Smooth muscle cell (in vitro differentiated cells): Measurements from ENCODE around the gene NTM. TPM values are rescaled to one million over a fixed set of nuclear protein-coding genes. Genes with fewer than 3 reads are reported as not detected.

Experiments used
- DNase-seq: peaks from one replicate; lab custom pipeline; 2025; ENCODE audit not compliant: unreplicated experiment; lab: John Stamatoyannopoulos, UW
- H2AFZ ChIP-seq: fragments of 200-600 bp; sonication (generic); 2 replicates; pipeline ENCODE4 v1.6.0; 2016; ENCODE audit warnings: antibody characterized with exemption, low read depth, mild to moderate bottlenecking
- H3F3A ChIP-seq: fragments of 200-600 bp; sonication (generic); 2 replicates; pipeline ENCODE4 v1.6.0; 2017; ENCODE audit warnings: antibody characterized with exemption, low read depth
- H3K27ac ChIP-seq: fragments of 200-600 bp; sonication (generic); 2 replicates; pipeline ENCODE4 v1.5.1; 2016; ENCODE audit warnings: low read depth, mild to moderate bottlenecking
- H3K27me3 ChIP-seq: fragments of 200-600 bp; sonication (generic); 2 replicates; pipeline ENCODE4 v1.6.1; 2016; ENCODE audit warnings: low read depth, mild to moderate bottlenecking
- H3K36me3 ChIP-seq: fragments of 200-600 bp; sonication (generic); 2 replicates; pipeline ENCODE4 v1.5.1; 2016; ENCODE audit warnings: low read depth
- H3K4me1 ChIP-seq: fragments of 200-600 bp; sonication (generic); 2 replicates; pipeline ENCODE4 v1.5.1; 2016; ENCODE audit warnings: low read depth
- H3K4me2 ChIP-seq: fragments of 200-600 bp; sonication (generic); 2 replicates; pipeline ENCODE4 v1.6.0; 2016; ENCODE audit warnings: mild to moderate bottlenecking
- H3K4me3 ChIP-seq: fragments of 200-600 bp; sonication (generic); 2 replicates; pipeline ENCODE4 v1.5.1; 2016; ENCODE audit warnings: mild to moderate bottlenecking
- H3K79me2 ChIP-seq: fragments of 200-600 bp; sonication (generic); 2 replicates; pipeline ENCODE4 v1.6.0; 2016; ENCODE audit warnings: low read depth, mild to moderate bottlenecking
- H3K9ac ChIP-seq: fragments of 200-600 bp; sonication (generic); 2 replicates; pipeline ENCODE4 v1.6.0; 2016; ENCODE audit warnings: low read depth
- H3K9me3 ChIP-seq: fragments of 200-600 bp; sonication (generic); replicated peaks from 2 replicates; pipeline ENCODE4 v1.5.1; 2016; ENCODE audit warnings: low read depth
- H4K20me1 ChIP-seq: fragments of 200-600 bp; sonication (generic); 2 replicates; pipeline ENCODE4 v1.6.0; 2016; ENCODE audit warnings: low read depth
- WGBS: methylation state at CpG from one replicate; pipeline ENCODE4 v1.1.7; 2016; ENCODE audit warnings: low lambda C conversion rate; 5-methylcytosine and 5-hydroxymethylcytosine counted together
- polyA plus RNA-seq: library from polyadenylated mRNA; unstranded; fragments of >200 nt; fragmentation: Nextera tagmentation; extraction: Ambion mirVana; gene quantifications from 2 replicates; pipeline ENCODE4 v1.2.1, GENCODE V29; 2016
- total RNA-seq: library from RNA; depleted of rRNA; stranded (reverse); fragments of >200 nt; gene quantifications from 2 replicates; pipeline ENCODE4 v1.2.3, GENCODE V29; 2014
- TF ChIP-seq, protein P1 (sequence below): fragments of 200-600 bp; sonication (generic); IDR thresholded peaks from 2 replicates; pipeline ENCODE4 v1.5.1; 2017; ENCODE audit warnings: borderline replicate concordance, mild to moderate bottlenecking, antibody characterized with exemption; ENCODE audit not compliant: insufficient read depth, poor library complexity, severe bottlenecking

NTM gene
- total and polyA plus RNA-seq, 2 experiments from 2014 or later: 68.9 to 123 TPM

DNA sequence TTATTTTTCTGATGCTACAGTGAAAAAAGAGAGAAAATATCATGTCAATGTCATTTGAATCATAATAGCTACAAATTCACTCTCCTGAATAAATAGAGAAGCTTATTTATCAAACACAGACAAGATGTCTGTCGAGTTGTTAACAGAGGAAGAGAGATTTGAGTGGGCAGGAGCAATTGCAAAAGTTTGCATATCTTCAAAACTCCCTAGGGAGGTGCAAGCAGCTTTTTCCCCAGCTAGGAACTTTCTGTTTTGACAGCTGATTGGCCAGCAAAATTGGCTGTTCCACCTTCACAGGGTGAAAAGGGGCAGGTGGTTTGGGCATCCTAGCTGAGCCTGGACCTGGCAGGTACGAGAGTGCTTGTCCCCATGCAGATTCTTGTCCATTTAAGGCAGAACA is 98.2 kb downstream of the NTM start:
- no peak overlapping the region for H3K4me2 ChIP-seq
- no peaks in the 10 kb centered on the region for H3F3A ChIP-seq
- H3K4me3 ChIP-seq: no peak overlapping the region
- H3K79me2 ChIP-seq: no peaks in the 10 kb centered on the region
- no peak overlapping the region for H2AFZ ChIP-seq
- H3K9me3 ChIP-seq: no peaks in the 10 kb centered on the region
- no peak for DNase-seq
- H3K27ac ChIP-seq: no peak overlapping the region
- no peak overlapping the region for H3K9ac ChIP-seq
- H3K36me3 ChIP-seq: no peaks in the 10 kb centered on the region
- WGBS: 61% methylated on average over 2 of the region's 2 CpGs
- H4K20me1 ChIP-seq: no peaks in the 10 kb centered on the region
- H3K27me3 ChIP-seq: peaks cover 37% of the 10 kb centered on the region
- TF ChIP-seq, protein P1, sequence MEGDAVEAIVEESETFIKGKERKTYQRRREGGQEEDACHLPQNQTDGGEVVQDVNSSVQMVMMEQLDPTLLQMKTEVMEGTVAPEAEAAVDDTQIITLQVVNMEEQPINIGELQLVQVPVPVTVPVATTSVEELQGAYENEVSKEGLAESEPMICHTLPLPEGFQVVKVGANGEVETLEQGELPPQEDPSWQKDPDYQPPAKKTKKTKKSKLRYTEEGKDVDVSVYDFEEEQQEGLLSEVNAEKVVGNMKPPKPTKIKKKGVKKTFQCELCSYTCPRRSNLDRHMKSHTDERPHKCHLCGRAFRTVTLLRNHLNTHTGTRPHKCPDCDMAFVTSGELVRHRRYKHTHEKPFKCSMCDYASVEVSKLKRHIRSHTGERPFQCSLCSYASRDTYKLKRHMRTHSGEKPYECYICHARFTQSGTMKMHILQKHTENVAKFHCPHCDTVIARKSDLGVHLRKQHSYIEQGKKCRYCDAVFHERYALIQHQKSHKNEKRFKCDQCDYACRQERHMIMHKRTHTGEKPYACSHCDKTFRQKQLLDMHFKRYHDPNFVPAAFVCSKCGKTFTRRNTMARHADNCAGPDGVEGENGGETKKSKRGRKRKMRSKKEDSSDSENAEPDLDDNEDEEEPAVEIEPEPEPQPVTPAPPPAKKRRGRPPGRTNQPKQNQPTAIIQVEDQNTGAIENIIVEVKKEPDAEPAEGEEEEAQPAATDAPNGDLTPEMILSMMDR: no peak
- peaks cover 16% of the 10 kb centered on the region for H3K4me1 ChIP-seq

DNA sequence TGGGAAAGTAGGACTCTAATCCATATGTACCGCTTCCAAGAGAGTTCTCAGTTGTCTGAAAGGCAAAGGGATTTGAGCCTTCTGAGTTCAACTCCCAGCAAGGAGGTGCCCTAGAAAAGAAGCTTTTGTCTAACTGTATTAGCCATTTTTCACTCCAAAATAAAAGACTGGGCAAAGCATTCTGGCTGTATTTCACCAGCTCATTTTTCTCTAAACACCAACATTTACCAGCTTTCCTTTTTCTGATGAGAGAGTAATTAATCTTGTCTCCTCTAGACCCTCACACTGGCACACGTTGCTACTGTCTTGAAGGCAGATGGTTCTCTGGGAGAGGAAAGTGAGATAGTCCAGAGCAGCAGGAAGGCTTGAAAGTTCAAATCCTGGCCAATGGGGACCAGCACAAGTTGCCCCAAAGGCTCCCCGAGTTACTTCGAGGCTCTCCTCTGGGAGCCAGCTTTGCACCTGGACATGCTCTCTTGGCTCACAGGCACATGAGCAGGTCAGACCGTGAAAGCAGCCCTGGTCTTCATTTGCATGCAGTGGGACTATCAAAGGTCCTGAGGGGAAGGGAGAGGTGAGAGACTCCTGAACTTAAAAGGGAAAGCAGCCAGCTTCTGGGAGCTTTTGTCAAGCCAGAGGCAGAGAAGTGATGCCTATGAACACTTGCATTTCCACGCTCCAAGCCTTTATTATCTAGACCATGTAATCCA is 100.0 kb downstream of the NTM start:
- Histone ChIP-seq H3K27ac (no peak overlapping the region), H3K9me3 (no peaks in the 10 kb centered on the region), H3K36me3 (no peaks in the 10 kb centered on the region), H3K9ac (no peak overlapping the region), H2AFZ (no peak overlapping the region), H3K4me2 (no peak overlapping the region), H4K20me1 (no peaks in the 10 kb centered on the region), H3F3A (no peaks in the 10 kb centered on the region), H3K4me1 (peaks cover 16% of the 10 kb centered on the region), H3K4me3 (no peak overlapping the region), H3K27me3 (peaks cover 30% of the 10 kb centered on the region), H3K79me2 (no peaks in the 10 kb centered on the region)
- TF ChIP-seq, protein P1: no peak
- DNase-seq: no peak
- WGBS: 68% methylated on average over 6 of the region's 6 CpGs

DNA sequence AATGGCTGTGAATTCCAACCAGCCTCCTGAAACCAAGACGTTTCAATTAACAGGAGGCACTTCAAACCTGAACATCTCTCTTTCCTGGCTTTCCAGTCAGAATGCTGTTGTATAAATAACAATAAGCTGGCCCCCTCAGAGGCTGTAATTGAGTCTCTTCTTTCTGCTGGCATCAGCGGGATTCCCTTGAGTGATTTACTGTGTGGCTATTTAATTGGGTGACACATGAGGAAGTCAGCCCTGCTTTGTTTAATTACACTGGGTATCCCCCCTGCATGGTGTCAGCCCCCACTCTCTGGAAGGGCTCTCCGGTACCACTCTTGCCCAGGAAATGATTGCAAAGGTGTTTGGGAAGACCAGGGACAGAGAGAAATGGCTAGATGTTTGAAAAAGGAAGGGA is 101.6 kb downstream of the NTM start:
- Histone ChIP-seq H3K27ac (no peak overlapping the region), H3K79me2 (no peaks in the 10 kb centered on the region), H2AFZ (no peak overlapping the region), H3K4me2 (no peak overlapping the region), H4K20me1 (no peaks in the 10 kb centered on the region), H3K4me1 (peaks cover 21% of the 10 kb centered on the region), H3K27me3 (peaks cover 30% of the 10 kb centered on the region), H3K9ac (no peak overlapping the region), H3F3A (no peaks in the 10 kb centered on the region), H3K9me3 (no peaks in the 10 kb centered on the region), H3K36me3 (no peaks in the 10 kb centered on the region), H3K4me3 (no peak overlapping the region)
- DNase-seq: no peak
- TF ChIP-seq, protein P1: no peak
- WGBS: 41% methylated on average over 3 of the region's 3 CpGs

DNA sequence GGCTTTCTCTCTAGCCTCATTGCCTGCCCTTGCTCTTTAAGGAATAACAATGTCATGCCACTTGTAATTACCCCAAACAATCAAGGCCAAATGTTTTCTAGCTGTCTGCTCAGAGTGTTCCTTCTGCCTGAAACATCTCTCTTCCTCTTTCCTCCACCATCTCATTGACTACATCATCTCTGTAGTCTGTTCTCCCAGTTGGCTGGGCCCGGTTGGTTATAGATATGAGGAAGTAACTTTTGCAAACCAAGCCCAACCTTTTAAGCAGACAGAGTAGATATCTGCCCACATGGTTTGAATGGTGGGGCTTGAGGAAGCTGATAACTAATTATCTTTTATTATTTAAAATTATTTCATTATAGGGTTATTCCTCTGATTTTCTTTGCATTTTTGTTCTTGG is 104.5 kb downstream of the NTM start:
- Histone ChIP-seq H3K4me3 (no peak overlapping the region), H3K4me2 (no peak overlapping the region), H3F3A (no peaks in the 10 kb centered on the region), H3K79me2 (no peaks in the 10 kb centered on the region), H3K27me3 (peaks cover 21% of the 10 kb centered on the region), H3K9ac (no peak overlapping the region), H3K36me3 (no peaks in the 10 kb centered on the region), H3K4me1 (peaks cover 21% of the 10 kb centered on the region), H3K9me3 (no peaks in the 10 kb centered on the region), H2AFZ (no peak overlapping the region), H3K27ac (no peak overlapping the region), H4K20me1 (no peaks in the 10 kb centered on the region)
- TF ChIP-seq, protein P1: no peak
- WGBS: 91% methylated on average over 1 of the region's 1 CpG
- no peak for DNase-seq
